DND-41 (cell line): ENCODE data around the gene GRID1.

Source experiments
- ATAC-seq: fragments of 200-7000 bp; cut with Tn5 transposase; 3 replicates; pipeline ENCODE4 v1.9.1; 2021; ENCODE audit warnings: low read depth; ENCODE audit not compliant: insufficient read depth
- DNase-seq: peaks from one replicate; pipeline ENCODE4 v3.0.0-alpha.2; 2020
- H2AFZ ChIP-seq: 2 replicates; pipeline ENCODE4 v1.6.0; 2012; ENCODE audit warnings: low read depth, low read length
- H3K27ac ChIP-seq: 2 replicates; pipeline ENCODE4 v1.5.1; 2012; ENCODE audit warnings: low read length, inconsistent platforms
- H3K27me3 ChIP-seq: fragments of 200-600 bp; sonication (generic); 2 replicates; pipeline ENCODE4 v1.6.0; 2012; ENCODE audit warnings: low read length, mild to moderate bottlenecking, inconsistent platforms; ENCODE audit not compliant: insufficient read depth, poor library complexity
- H3K36me3 ChIP-seq: 2 replicates; pipeline ENCODE4 v1.5.1; 2012; ENCODE audit warnings: low read length, inconsistent platforms; ENCODE audit not compliant: insufficient read depth
- H3K4me1 ChIP-seq: 2 replicates; pipeline ENCODE4 v1.5.1; 2012; ENCODE audit warnings: mild to moderate bottlenecking, low read length; ENCODE audit not compliant: insufficient read depth
- H3K4me2 ChIP-seq: 2 replicates; pipeline ENCODE4 v1.6.0; 2012; ENCODE audit warnings: mild to moderate bottlenecking, moderate library complexity, low read length, inconsistent platforms; ENCODE audit not compliant: insufficient read depth
- H3K4me3 ChIP-seq, 2 experiments: fragments of 200-600 bp in 1 of 2; shearing (Covaris generic) in 1 of 2; 2 replicates each; pipeline ENCODE4 v1.5.1; 2012 to 2016; ENCODE audit warnings: inconsistent platforms in 2 of 2, low read length in 2 of 2, mild to moderate bottlenecking in 2 of 2, low read depth in 1 of 2, moderate library complexity in 1 of 2
- H3K79me2 ChIP-seq: 2 replicates; pipeline ENCODE4 v1.6.0; 2012; ENCODE audit warnings: low read length, inconsistent platforms; ENCODE audit not compliant: insufficient read depth
- H3K9ac ChIP-seq: 2 replicates; pipeline ENCODE4 v1.6.0; 2012; ENCODE audit warnings: low read depth, mild to moderate bottlenecking, inconsistent platforms, low read length, moderate library complexity
- H3K9me3 ChIP-seq: 2 replicates; pipeline ENCODE4 v1.5.1; 2012; ENCODE audit warnings: low read length, moderate library complexity, mild to moderate bottlenecking, inconsistent platforms; ENCODE audit not compliant: insufficient read depth, severe bottlenecking
- H4K20me1 ChIP-seq: 2 replicates; pipeline ENCODE4 v1.6.0; 2012; ENCODE audit warnings: low read length; ENCODE audit not compliant: insufficient read depth
- CTCF ChIP-seq: IDR thresholded peaks from 2 replicates; pipeline ENCODE4 v1.5.1; 2012; ENCODE audit warnings: borderline replicate concordance, low read length, moderate library complexity, mild to moderate bottlenecking; ENCODE audit not compliant: poor library complexity, severe bottlenecking; ENCODE audit errors: extremely low read depth
- EZH2 ChIP-seq: IDR thresholded peaks from 3 replicates; pipeline ENCODE4 v1.6.1; 2012; ENCODE audit warnings: borderline replicate concordance, low read depth, mild to moderate bottlenecking, moderate library complexity, low read length, inconsistent platforms; ENCODE audit not compliant: severe bottlenecking

GRID1 gene

GRCh38 chr10:86359111-86359510 lies 7.5 kb downstream of the GRID1 start:
- Histone ChIP-seq H3K36me3 (no peaks in the 10 kb centered on the region), H3K9me3 (no peaks in the 10 kb centered on the region), H3K9ac (no peak overlapping the region), H4K20me1 (peaks cover 4% of the 10 kb centered on the region), H3K79me2 (no peaks in the 10 kb centered on the region), H3K4me3 (no peak overlapping the region), H3K27me3 (peaks cover 6% of the 10 kb centered on the region), H3K4me2 (no peak overlapping the region), H3K27ac (no peak overlapping the region), H2AFZ (no peak overlapping the region), H3K4me1 (no peaks in the 10 kb centered on the region)
- DNase-seq: no peak
- ATAC-seq: no peak
- TF ChIP-seq CTCF (no peak), EZH2 (no peak)

- no peak for DNase-seq
- Histone ChIP-seq H3K9me3 (no peaks in the 10 kb centered on the region), H3K4me3 (no peak overlapping the region), H3K4me1 (no peaks in the 10 kb centered on the region), H3K27me3 (peaks cover 6% of the 10 kb centered on the region), H3K27ac (no peak overlapping the region), H2AFZ (no peak overlapping the region), H3K4me2 (no peak overlapping the region), H3K36me3 (no peaks in the 10 kb centered on the region), H3K79me2 (no peaks in the 10 kb centered on the region), H3K9ac (no peak overlapping the region), H4K20me1 (peaks cover 4% of the 10 kb centered on the region)
- no peak for ATAC-seq
- TF ChIP-seq CTCF (no peak), EZH2 (no peak)
Measured at GRCh38 chr10:86357676-86358075, 8.9 kb downstream of the GRID1 start.

GRCh38 chr10:86357041-86357440 lies 9.6 kb downstream of the GRID1 start:
- TF ChIP-seq CTCF (no peak), EZH2 (no peak)
- H3K36me3 ChIP-seq: no peaks in the 10 kb centered on the region
- H3K9ac ChIP-seq: no peak overlapping the region
- no peak overlapping the region for H3K4me3 ChIP-seq
- ATAC-seq (no peak), DNase-seq (no peak)
- no peaks in the 10 kb centered on the region for H3K4me1 ChIP-seq
- no peak overlapping the region for H3K27ac ChIP-seq
- H2AFZ ChIP-seq: no peak overlapping the region
- H4K20me1 ChIP-seq: peaks cover 4% of the 10 kb centered on the region
- H3K79me2 ChIP-seq: no peaks in the 10 kb centered on the region
- no peaks in the 10 kb centered on the region for H3K9me3 ChIP-seq
- H3K27me3 ChIP-seq: peaks cover 6% of the 10 kb centered on the region
- H3K4me2 ChIP-seq: no peak overlapping the region

- no peak overlapping the region for H3K4me2 ChIP-seq
- H3K79me2 ChIP-seq: no peaks in the 10 kb centered on the region
- H4K20me1 ChIP-seq: peaks cover 4% of the 10 kb centered on the region
- no peak for DNase-seq
- no peaks in the 10 kb centered on the region for H3K4me1 ChIP-seq
- H3K9ac ChIP-seq: no peak overlapping the region
- no peak overlapping the region for H3K4me3 ChIP-seq
- H3K9me3 ChIP-seq: no peaks in the 10 kb centered on the region
- peaks cover 6% of the 10 kb centered on the region for H3K27me3 ChIP-seq
- no peak overlapping the region for H3K27ac ChIP-seq
- no peak for TF ChIP-seq CTCF
- TF ChIP-seq EZH2: no peak
- no peaks in the 10 kb centered on the region for H3K36me3 ChIP-seq
- H2AFZ ChIP-seq: no peak overlapping the region
- ATAC-seq: no peak
Measured at GRCh38 chr10:86356296-86356695, 10.3 kb downstream of the GRID1 start.
